Activated gamma-delta T cell (primary cell): ENCODE data around the gene SPDEF.

Experiments
- DNase-seq: peaks from one replicate; lab custom pipeline; 2025; lab: John Stamatoyannopoulos, UW

Gene SPDEF

GRCh38 chr6:34563513-34563870 is 7.4 kb upstream of the SPDEF start:
- no peak for DNase-seq

- DNase-seq = no peak
These were observed 6.9 kb upstream of the SPDEF start for GRCh38 chr6:34562861-34563512.

- DNase-seq = no peak
These were observed 6.2 kb upstream of the SPDEF start for GRCh38 chr6:34562350-34562749.

GRCh38 chr6:34561227-34561530 is 5.0 kb upstream of the SPDEF start:
- no peak for DNase-seq

GRCh38 chr6:34560366-34561226 is 4.5 kb upstream of the SPDEF start:
- no peak for DNase-seq

GRCh38 chr6:34559651-34560365 is 3.7 kb upstream of the SPDEF start:
- DNase-seq = no peak

GRCh38 chr6:34558172-34558714 is 2.1 kb upstream of the SPDEF start:
- DNase-seq = no peak

- no peak for DNase-seq
These were observed 1.1 kb upstream of the SPDEF start for GRCh38 chr6:34557228-34557627.

GRCh38 chr6:34556493-34556892 is 364 bp upstream of the SPDEF start:
- no peak for DNase-seq

- no peak for DNase-seq
These were observed 801 bp downstream of the SPDEF start for GRCh38 chr6:34555328-34555727.

GRCh38 chr6:34555007-34555322 is 1.2 kb downstream of the SPDEF start:
- DNase-seq = no peak

- no peak for DNase-seq
These were observed 1.7 kb downstream of the SPDEF start for GRCh38 chr6:34554291-34555006.

GRCh38 chr6:34553750-34554149 is 2.4 kb downstream of the SPDEF start:
- no peak for DNase-seq

GRCh38 chr6:34553146-34553545 is 3.0 kb downstream of the SPDEF start:
- no peak for DNase-seq

- no peak for DNase-seq
These were observed 3.5 kb downstream of the SPDEF start for GRCh38 chr6:34552620-34553019.

GRCh38 chr6:34551720-34552119 is 4.4 kb downstream of the SPDEF start:
- DNase-seq = no peak

GRCh38 chr6:34549804-34550202 is 6.3 kb downstream of the SPDEF start:
- no peak for DNase-seq

GRCh38 chr6:34549026-34549803 is 6.9 kb downstream of the SPDEF start:
- DNase-seq = no peak

- no peak for DNase-seq
These were observed 8.2 kb downstream of the SPDEF start for GRCh38 chr6:34547701-34548644.

- no peak for DNase-seq
These were observed 9.4 kb downstream of the SPDEF start for GRCh38 chr6:34546551-34547321.
